ENCODE measurements around the gene HUWE1. TPM values are rescaled to one million over a fixed set of nuclear protein-coding genes. Genes with fewer than 3 reads are reported as not detected.
"Not testable (repeated sequence)": the region's sequence is repeated elsewhere in the genome, so short reads cannot be mapped to it uniquely, and the experiment has no call there.

Gene HUWE1, protein sequence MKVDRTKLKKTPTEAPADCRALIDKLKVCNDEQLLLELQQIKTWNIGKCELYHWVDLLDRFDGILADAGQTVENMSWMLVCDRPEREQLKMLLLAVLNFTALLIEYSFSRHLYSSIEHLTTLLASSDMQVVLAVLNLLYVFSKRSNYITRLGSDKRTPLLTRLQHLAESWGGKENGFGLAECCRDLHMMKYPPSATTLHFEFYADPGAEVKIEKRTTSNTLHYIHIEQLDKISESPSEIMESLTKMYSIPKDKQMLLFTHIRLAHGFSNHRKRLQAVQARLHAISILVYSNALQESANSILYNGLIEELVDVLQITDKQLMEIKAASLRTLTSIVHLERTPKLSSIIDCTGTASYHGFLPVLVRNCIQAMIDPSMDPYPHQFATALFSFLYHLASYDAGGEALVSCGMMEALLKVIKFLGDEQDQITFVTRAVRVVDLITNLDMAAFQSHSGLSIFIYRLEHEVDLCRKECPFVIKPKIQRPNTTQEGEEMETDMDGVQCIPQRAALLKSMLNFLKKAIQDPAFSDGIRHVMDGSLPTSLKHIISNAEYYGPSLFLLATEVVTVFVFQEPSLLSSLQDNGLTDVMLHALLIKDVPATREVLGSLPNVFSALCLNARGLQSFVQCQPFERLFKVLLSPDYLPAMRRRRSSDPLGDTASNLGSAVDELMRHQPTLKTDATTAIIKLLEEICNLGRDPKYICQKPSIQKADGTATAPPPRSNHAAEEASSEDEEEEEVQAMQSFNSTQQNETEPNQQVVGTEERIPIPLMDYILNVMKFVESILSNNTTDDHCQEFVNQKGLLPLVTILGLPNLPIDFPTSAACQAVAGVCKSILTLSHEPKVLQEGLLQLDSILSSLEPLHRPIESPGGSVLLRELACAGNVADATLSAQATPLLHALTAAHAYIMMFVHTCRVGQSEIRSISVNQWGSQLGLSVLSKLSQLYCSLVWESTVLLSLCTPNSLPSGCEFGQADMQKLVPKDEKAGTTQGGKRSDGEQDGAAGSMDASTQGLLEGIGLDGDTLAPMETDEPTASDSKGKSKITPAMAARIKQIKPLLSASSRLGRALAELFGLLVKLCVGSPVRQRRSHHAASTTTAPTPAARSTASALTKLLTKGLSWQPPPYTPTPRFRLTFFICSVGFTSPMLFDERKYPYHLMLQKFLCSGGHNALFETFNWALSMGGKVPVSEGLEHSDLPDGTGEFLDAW (N-terminal part only)
- 100 to 1,000 TPM; 213 to 237 TPM for total RNA-seq

- peak within 1 kb of the TSS; percentile 90 for H3K4me3 Mint-ChIP-seq
- H3K27ac Mint-ChIP-seq, result peak within 1 kb of the TSS; percentile 95
- H3K4me1 Mint-ChIP-seq, result peaks cover 30% of the 10 kb centered on the region
- peaks cover 25% of the 10 kb centered on the region for H3K36me3 Mint-ChIP-seq (ENCODE audit: low read depth)
- no peaks in the 10 kb centered on the region for H3K9me3 Mint-ChIP-seq
- ChIA-PET CTCF (interaction anchor here (0.9 to 2.0 kb wide), 6 partner anchors 8 to 357 kb away, joined by 3 to 10 read pairs (median 4); partner anchors contain the start of gene PHF8), POLR2A (interaction anchor here (1.0 to 7.3 kb wide), 17 partner anchors 8 to 953 kb away, joined by 3 to 398 read pairs (median 7); partner anchors contain the start of genes FAM120C, PHF8, RIBC1 and SMC1A)
- peak; percentile 82 for DNase-seq
- no peaks in the 10 kb centered on the region for H3K27me3 Mint-ChIP-seq
Measured at GRCh38 chrX:53686151-53686885, at the start of gene HUWE1. Gene HUWE1 (minus strand): TSS chrX:53686719. CDS start chrX:53654107, 32,612 bp downstream.

DNA sequence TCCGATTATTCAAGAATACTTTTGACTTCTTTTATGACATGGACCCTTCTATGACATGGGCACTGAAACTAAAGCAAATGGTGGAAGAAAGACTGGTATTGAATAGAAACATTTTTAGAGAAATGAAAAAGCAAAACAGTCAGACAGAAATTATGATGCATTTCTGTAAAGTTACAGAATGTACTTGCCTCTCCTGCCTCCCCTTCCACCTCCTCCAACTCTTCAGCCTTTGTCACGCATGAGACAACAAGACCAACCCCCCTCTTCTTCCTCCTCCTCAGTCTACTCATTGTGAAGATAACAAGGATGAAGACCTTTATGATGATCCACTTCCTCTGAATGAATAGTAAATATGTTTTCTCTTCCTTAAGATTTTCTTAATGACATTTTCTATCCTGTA, 46.3 kb upstream of the HUWE1 start:
- CTCF ChIA-PET, result no interaction called here
- Mint-ChIP-seq H3K27ac (peak overlapping the region; percentile 90), H3K9me3 (no peaks in the 10 kb centered on the region), H3K27me3 (no peaks in the 10 kb centered on the region), H3K36me3 (ENCODE audit: low read depth) (peaks cover 11% of the 10 kb centered on the region), H3K4me3 (peak overlapping the region; percentile 57), H3K4me1 (peaks cover 62% of the 10 kb centered on the region)
- no peak for DNase-seq
- POLR2A ChIA-PET, result interaction anchor here (4.1 to 5.8 kb wide), 2 partner anchors 18 to 48 kb away, joined by 46 to 79 read pairs; partner anchors contain the start of gene HUWE1

DNA sequence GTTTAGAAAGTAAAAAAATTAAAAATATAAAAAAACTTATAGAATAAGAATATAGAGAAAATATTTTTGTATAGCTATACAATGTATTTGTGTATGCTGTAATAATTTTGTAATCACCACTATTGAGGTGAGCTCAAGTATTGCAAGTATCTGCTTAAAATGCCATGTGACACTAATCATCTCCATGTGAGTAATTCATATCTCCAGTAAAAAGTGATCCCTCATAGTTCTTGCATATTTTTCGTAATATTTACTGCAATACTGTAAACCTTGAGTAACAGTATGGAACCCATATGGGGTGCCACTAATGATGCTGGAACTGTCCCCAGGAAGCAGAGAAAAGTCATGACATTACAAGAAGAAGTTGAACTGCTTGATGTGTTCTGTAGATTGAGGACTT, 43.2 kb upstream of the HUWE1 start:
- Mint-ChIP-seq H3K27ac (no peak overlapping the region), H3K27me3 (no peaks in the 10 kb centered on the region), H3K36me3 (ENCODE audit: low read depth) (no peaks in the 10 kb centered on the region), H3K9me3 (no peaks in the 10 kb centered on the region), H3K4me1 (peaks cover 51% of the 10 kb centered on the region), H3K4me3 (no peak overlapping the region)
- DNase-seq, result no peak
- ChIA-PET POLR2A (interaction anchor here (1.0 to 1.9 kb wide), 4 partner anchors 12 to 46 kb away, joined by 4 to 7 read pairs (median 6); partner anchors contain the start of gene HUWE1), CTCF (no interaction called here)

DNA sequence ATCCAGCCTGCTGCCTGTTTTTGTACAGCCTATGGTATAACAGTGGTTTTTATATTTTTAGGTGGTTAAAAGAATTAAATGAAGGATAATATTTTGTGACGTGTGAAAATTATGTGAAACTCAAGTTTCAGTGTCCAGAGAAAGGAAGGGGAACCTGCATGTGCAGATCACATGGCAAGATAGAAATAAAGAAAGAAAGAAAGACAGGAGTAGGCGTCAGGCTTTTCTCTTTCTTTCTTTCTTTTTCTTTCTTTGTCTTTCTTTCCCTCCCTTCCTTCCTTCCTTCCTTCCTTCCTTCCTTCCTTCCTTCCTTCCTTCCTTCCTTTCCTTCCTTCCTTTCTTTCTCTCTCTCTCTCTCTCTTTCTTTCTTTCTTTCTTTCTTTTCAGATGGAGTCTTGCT, 42.0 kb upstream of the HUWE1 start:
- Mint-ChIP-seq H3K4me3 (no peak overlapping the region), H3K9me3 (peaks cover 2% of the 10 kb centered on the region), H3K4me1 (peaks cover 42% of the 10 kb centered on the region), H3K27me3 (no peaks in the 10 kb centered on the region), H3K36me3 (ENCODE audit: low read depth) (peaks cover 2% of the 10 kb centered on the region), H3K27ac (no peak overlapping the region)
- ChIA-PET CTCF (no interaction called here), POLR2A (no interaction called here)
- DNase-seq, result no peak

DNA sequence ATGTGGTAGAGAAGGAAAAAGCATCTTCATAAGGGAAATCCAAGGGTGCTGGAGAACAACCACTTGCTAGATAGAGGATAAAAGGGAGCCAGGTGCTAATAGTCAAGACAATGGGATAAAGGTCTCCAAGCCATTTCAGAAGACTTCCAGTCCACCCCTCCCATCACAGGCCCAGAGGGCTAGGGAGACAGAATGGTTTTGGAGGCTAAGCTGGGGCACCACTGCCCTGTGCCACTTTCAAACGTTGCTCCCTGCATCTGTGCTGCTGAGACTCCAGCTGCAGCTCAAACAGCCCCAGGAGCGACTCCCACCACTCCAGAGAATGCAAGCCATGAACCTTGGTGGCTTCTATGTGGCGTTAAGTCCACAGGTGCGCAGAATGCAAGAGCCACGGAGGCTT, 38.4 kb upstream of the HUWE1 start:
- ChIA-PET CTCF (no interaction called here), POLR2A (no interaction called here)
- peaks cover 2% of the 10 kb centered on the region for H3K9me3 Mint-ChIP-seq
- no peaks in the 10 kb centered on the region for H3K27me3 Mint-ChIP-seq
- no peak overlapping the region for H3K27ac Mint-ChIP-seq
- no peak for DNase-seq
- H3K4me3 Mint-ChIP-seq, result no peak overlapping the region
- peaks cover 4% of the 10 kb centered on the region for H3K36me3 Mint-ChIP-seq (ENCODE audit: low read depth)
- H3K4me1 Mint-ChIP-seq, result peaks cover 28% of the 10 kb centered on the region

DNA sequence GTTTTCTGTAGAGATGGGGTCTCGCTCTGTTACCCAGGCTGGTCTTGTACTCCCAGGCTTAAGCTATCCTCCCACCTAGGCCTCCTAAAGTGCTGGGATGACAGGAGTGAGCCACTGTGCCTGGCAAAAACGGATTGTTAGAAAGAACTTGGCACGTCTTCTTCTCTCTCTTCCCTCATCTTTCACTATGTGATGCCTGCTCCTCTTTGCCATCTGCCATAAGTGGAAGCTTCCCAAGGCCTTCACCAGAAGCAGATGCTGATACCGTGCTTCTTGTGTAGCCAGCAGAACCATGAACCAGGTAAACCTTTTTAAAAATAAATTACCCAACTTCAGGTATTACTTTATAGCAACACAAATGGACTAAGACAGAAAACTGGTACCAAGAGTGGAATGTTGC, 36.9 kb upstream of the HUWE1 start:
- Mint-ChIP-seq H3K36me3 (ENCODE audit: low read depth) (peaks cover 4% of the 10 kb centered on the region), H3K27me3 (no peaks in the 10 kb centered on the region), H3K27ac (no peak overlapping the region), H3K4me1 (peaks cover 31% of the 10 kb centered on the region), H3K4me3 (no peak overlapping the region), H3K9me3 (peaks cover 2% of the 10 kb centered on the region)
- ChIA-PET POLR2A (interaction anchor here (1.0 kb wide), 1 partner anchor 39 kb away, joined by 4 read pairs; no protein-coding TSS in a partner anchor), CTCF (interaction anchor here (1.2 kb wide), 1 partner anchor 9 kb away, joined by 3 read pairs; no protein-coding TSS in a partner anchor)
- no peak for DNase-seq

DNA sequence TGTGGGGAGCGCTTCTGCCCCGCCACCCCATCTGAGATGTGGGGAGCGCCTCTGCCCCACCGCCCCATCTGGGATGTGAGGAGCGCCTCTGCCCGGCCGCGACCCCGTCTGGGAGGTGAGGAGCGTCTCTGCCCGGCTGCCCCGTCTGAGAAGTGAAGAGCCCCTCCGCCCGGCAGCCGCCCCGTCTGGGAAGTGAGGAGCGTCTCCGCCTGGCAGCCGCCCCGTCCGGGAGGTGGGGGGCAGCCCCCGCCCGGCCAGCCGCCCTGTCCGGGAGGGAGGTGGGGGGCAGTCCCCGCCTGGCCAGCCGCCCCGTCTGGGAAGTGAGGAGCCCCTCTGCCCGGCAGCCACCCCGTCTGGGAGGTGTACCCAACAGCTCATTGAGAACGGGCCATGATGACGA, 35.1 kb upstream of the HUWE1 start:
- H3K36me3 Mint-ChIP-seq (ENCODE audit: low read depth); H3K27me3 Mint-ChIP-seq; H3K4me3 Mint-ChIP-seq; H3K27ac Mint-ChIP-seq; POLR2A ChIA-PET; H3K9me3 Mint-ChIP-seq; CTCF ChIA-PET; DNase-seq: not testable (repeated sequence)
- H3K4me1 Mint-ChIP-seq, result peaks cover 35% of the 10 kb centered on the region

DNA sequence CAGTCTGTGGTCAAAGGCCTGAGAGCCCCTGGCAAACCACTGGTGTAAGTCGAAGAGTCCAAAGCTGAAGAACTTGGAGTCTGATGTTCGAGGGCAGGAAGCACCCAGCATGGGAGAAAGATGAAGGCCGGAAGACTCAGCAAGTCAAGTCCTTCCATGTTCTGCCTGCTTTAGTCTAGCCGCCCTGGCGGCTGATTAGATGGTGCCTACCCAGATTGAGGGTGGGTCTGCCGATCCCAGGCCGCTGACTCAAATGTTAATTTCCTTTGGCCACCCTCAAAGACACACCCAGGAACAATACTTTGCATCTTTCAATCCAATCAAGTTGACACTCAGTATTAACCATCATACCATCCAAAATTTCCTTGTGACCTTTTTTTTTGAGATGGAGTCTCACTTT, 33.1 kb upstream of the HUWE1 start:
- H3K27me3 Mint-ChIP-seq; DNase-seq; H3K9me3 Mint-ChIP-seq; CTCF ChIA-PET; H3K36me3 Mint-ChIP-seq (ENCODE audit: low read depth): not testable (repeated sequence)
- POLR2A ChIA-PET, result interaction anchor here (1.3 kb wide), 1 partner anchor 34 kb away, joined by 4 read pairs; the partner anchor contains the start of gene HUWE1
- Mint-ChIP-seq H3K4me1 (peaks cover 48% of the 10 kb centered on the region), H3K4me3 (peak overlapping the region; percentile 37), H3K27ac (peak overlapping the region; percentile 58)

- H3K27me3 Mint-ChIP-seq, result no peaks in the 10 kb centered on the region
- peaks cover 57% of the 10 kb centered on the region for H3K4me1 Mint-ChIP-seq
- no peak overlapping the region for H3K4me3 Mint-ChIP-seq
- no peaks in the 10 kb centered on the region for H3K9me3 Mint-ChIP-seq
- POLR2A ChIA-PET, result interaction anchor here (0.5 to 8.9 kb wide), 4 partner anchors 11 to 640 kb away, joined by 3 to 398 read pairs (median 42); partner anchors contain the start of gene HUWE1
- H3K36me3 Mint-ChIP-seq (ENCODE audit: low read depth), result peaks cover 7% of the 10 kb centered on the region
- CTCF ChIA-PET, result interaction anchor here (1.3 kb wide), 1 partner anchor 34 kb away, joined by 4 read pairs; no protein-coding TSS in a partner anchor
- no peak for DNase-seq
- H3K27ac Mint-ChIP-seq, result peak overlapping the region; percentile 82
Measured at GRCh38 chrX:53718073-53718472, 31.6 kb upstream of the HUWE1 start.

GRCh38 chrX:53717205-53717604, 30.7 kb upstream of the HUWE1 start:
- Mint-ChIP-seq H3K4me3 (peak overlapping the region; percentile 85), H3K27ac (peak overlapping the region; percentile 100), H3K4me1 (peaks cover 58% of the 10 kb centered on the region), H3K27me3 (no peaks in the 10 kb centered on the region), H3K9me3 (no peaks in the 10 kb centered on the region), H3K36me3 (ENCODE audit: low read depth) (peaks cover 7% of the 10 kb centered on the region)
- CTCF ChIA-PET, result interaction anchor here (1.3 to 1.8 kb wide), 2 partner anchors 31 to 33 kb away, joined by 4 read pairs; partner anchors contain the start of gene HUWE1
- POLR2A ChIA-PET, result interaction anchor here (1.9 to 8.9 kb wide), 5 partner anchors 10 to 33 kb away, joined by 5 to 398 read pairs (median 13); partner anchors contain the start of gene HUWE1
- no peak for DNase-seq

DNA sequence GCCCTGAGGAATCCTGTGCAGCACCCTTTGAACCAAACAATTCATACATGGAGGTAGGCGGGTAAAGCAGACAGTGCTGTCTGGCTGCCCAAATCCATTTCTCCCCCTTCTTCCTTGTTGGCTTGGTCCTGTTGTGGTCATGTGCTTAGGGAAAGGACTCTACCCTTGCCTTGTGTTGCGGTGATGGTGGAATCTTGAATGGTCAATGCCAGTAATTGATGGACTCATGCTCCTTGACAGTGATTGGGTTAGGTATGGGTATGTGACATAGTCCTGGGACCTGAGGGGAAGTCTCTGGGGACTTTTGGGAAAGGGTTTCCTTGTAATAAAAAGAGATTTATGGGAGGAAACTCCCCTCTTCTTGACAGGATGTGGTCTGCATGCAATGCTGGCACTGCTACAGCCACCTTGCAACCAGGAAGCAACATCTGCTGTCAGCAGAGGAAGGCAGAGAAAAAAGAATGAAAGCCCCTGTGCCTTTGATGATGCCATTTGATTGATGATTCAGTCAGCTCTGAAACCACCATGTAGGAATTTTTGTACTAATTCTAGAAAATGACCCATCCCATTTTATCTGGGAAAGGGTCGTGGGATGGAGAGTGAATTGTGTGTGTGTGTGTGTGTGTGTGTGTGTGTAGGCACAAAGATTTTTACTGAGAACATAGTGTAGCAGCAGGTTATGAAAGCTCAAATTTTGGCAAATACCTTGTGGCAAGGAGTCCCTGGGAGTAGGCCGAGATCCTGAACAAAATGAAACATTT, 30.0 kb upstream of the HUWE1 start:
- H3K9me3 Mint-ChIP-seq, result no peaks in the 10 kb centered on the region
- no peaks in the 10 kb centered on the region for H3K27me3 Mint-ChIP-seq
- peaks cover 62% of the 10 kb centered on the region for H3K4me1 Mint-ChIP-seq
- H3K36me3 Mint-ChIP-seq (ENCODE audit: low read depth), result peaks cover 8% of the 10 kb centered on the region
- CTCF ChIA-PET, result interaction anchor here (1.3 to 2.1 kb wide), 3 partner anchors 17 to 33 kb away, joined by 4 to 6 read pairs (median 4); partner anchors contain the start of gene HUWE1
- DNase-seq, result peak; percentile 65
- POLR2A ChIA-PET, result interaction anchor here (1.5 to 8.9 kb wide), 6 partner anchors 10 to 32 kb away, joined by 5 to 398 read pairs (median 12); partner anchors contain the start of gene HUWE1
- H3K4me3 Mint-ChIP-seq, result peak overlapping the region; percentile 85
- H3K27ac Mint-ChIP-seq, result peak overlapping the region; percentile 100
